Bronchial epithelial cell (primary cell): ENCODE measurements around the gene CETP. TPM values are rescaled to one million over a fixed set of nuclear protein-coding genes. Genes with fewer than 3 reads are reported as not detected.
"Not testable (repeated sequence)": the region's sequence is repeated elsewhere in the genome, so short reads cannot be mapped to it uniquely, and the experiment has no call there.

ENCODE experiments used
- DNase-seq: peaks from one replicate; pipeline ENCODE4 v3.0.0-alpha.2; 2010; ENCODE audit warnings: low read depth
- FAIRE-seq: peaks from 2 replicates; lab custom pipeline; 2011; peaks lifted over from hg19 to GRCh38; lab: Jason Lieb, UNC
- H3K27me3 ChIP-seq: 2 replicates; pipeline ENCODE4 v1.5.1; 2011; ENCODE audit warnings: low read length; ENCODE audit not compliant: control insufficient read depth, insufficient read depth
- H3K36me3 ChIP-seq: 2 replicates; pipeline ENCODE4 v1.5.1; 2011; ENCODE audit warnings: low read length; ENCODE audit not compliant: control insufficient read depth, insufficient read depth
- H3K4me3 ChIP-seq: 2 replicates; pipeline ENCODE4 v1.5.1; 2011; ENCODE audit warnings: mild to moderate bottlenecking, low read depth, low read length, control low read depth
- CTCF ChIP-seq: IDR thresholded peaks from 2 replicates; pipeline ENCODE4 v1.5.1; 2011; ENCODE audit warnings: mild to moderate bottlenecking, moderate library complexity, low read length, control low read depth, inconsistent platforms; ENCODE audit not compliant: insufficient read depth, severe bottlenecking
- total RNA-seq: library from RNA; depleted of rRNA; stranded (reverse); fragments of >200 nt; gene quantifications from 2 replicates; pipeline ENCODE4 v1.2.1, GENCODE V29; 2014

CETP gene
- total RNA-seq, 1 donor from 2014 or later: not detected

GRCh38 chr16:57003439-57004386, 42.0 kb downstream of the CETP start:
- no peaks in the 10 kb centered on the region for H3K27me3 ChIP-seq
- no peak overlapping the region for H3K4me3 ChIP-seq
- TF ChIP-seq CTCF: no peak
- FAIRE-seq (no peak), DNase-seq (no peak)
- H3K36me3 ChIP-seq: no peaks in the 10 kb centered on the region

GRCh38 chr16:57004387-57005250, 42.9 kb downstream of the CETP start:
- Histone ChIP-seq H3K36me3 (no peaks in the 10 kb centered on the region), H3K27me3 (no peaks in the 10 kb centered on the region), H3K4me3 (no peak overlapping the region)
- no peak for TF ChIP-seq CTCF
- peak; percentile 43 for FAIRE-seq
- DNase-seq: peak; percentile 77

DNA sequence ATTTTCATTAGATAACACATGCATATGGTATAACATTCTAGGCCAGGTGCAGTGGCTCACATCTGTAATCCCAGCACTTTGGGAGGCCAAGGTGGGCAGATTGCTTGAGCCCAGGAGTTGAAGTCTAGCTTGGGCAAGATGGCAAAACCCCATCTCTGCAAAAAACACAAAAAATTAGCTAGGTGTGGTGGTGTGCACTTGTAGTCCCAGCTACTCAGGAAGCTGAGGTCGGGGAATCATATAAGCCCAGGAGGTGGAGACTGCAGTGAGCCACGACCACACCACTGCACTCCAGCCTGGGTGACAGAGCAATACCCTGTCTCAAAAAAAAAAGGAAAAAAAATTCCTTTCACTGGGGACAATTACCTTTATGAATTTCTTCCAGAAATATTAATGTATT, 43.8 kb downstream of the CETP start:
- not testable (repeated sequence) for H3K4me3 ChIP-seq, DNase-seq, FAIRE-seq

GRCh38 chr16:57007050-57007449, 45.3 kb downstream of the CETP start:
- Histone ChIP-seq H3K4me3 (no peak overlapping the region), H3K27me3 (no peaks in the 10 kb centered on the region), H3K36me3 (no peaks in the 10 kb centered on the region)
- no peak for TF ChIP-seq CTCF
- no peak for FAIRE-seq
- DNase-seq: no peak

More for the DNA sequence above, 43.8 kb downstream of the CETP start:
- not testable (repeated sequence) for H3K27me3 ChIP-seq, H3K36me3 ChIP-seq

- FAIRE-seq (no peak), DNase-seq (no peak)
- Histone ChIP-seq H3K27me3 (no peaks in the 10 kb centered on the region), H3K4me3 (no peak overlapping the region), H3K36me3 (no peaks in the 10 kb centered on the region)
- TF ChIP-seq CTCF: no peak
Observed at GRCh38 chr16:57007530-57007929, 45.8 kb downstream of the CETP start.

- no peak for TF ChIP-seq CTCF
- Histone ChIP-seq H3K4me3 (no peak overlapping the region), H3K36me3 (no peaks in the 10 kb centered on the region), H3K27me3 (no peaks in the 10 kb centered on the region)
- DNase-seq: no peak
- no peak for FAIRE-seq
Observed at GRCh38 chr16:57008440-57008839, 46.7 kb downstream of the CETP start.
